ENCODE measurements around the gene NRROS. TPM values are rescaled to one million over a fixed set of nuclear protein-coding genes. Genes with fewer than 3 reads are reported as not detected.
"Not testable (repeated sequence)": the region's sequence is repeated elsewhere in the genome, so short reads cannot be mapped to it uniquely, and the experiment has no call there.

Gene NRROS
- 1.5 and 2.8 TPM in 2 replicates for total RNA-seq (2012; rRNA removed)

GRCh38 chr3:196639483-196640296 is at the start of gene NRROS:
TSS of gene NRROS (plus strand) at chr3:196639694. CDS start at chr3:196654540, 14,846 bp downstream.
- peak within 1 kb of the TSS; percentile 63 for H3K9ac ChIP-seq (ENCODE audit: low read depth, low read length)
- peak within 1 kb of the TSS; percentile 86 for H3K4me2 ChIP-seq (ENCODE audit: low read length)
- H3K4me1 ChIP-seq (ENCODE audit: control insufficient read depth, insufficient read depth, low read length), result no peaks in the 10 kb centered on the region
- no peaks in the 10 kb centered on the region for H3K36me3 ChIP-seq (ENCODE audit: insufficient read depth, low read length)
- no peaks in the 10 kb centered on the region for H3K9me3 ChIP-seq (replicated peaks; ENCODE audit: low read length)
- H3K27me3 ChIP-seq (ENCODE audit: control insufficient read depth, insufficient read depth, low read length), result peaks cover 28% of the 10 kb centered on the region
- H3K4me3 ChIP-seq (ENCODE audit: low read length), result peak within 1 kb of the TSS; percentile 70

- peaks cover 3% of the 10 kb centered on the region for H3K36me3 ChIP-seq (ENCODE audit: insufficient read depth, low read length)
- peaks cover 3% of the 10 kb centered on the region for H3K27me3 ChIP-seq (ENCODE audit: control insufficient read depth, insufficient read depth, low read length)
- no peak overlapping the region for H3K4me3 ChIP-seq (ENCODE audit: low read length)
- no peak overlapping the region for H3K4me2 ChIP-seq (ENCODE audit: low read length)
- no peak overlapping the region for H3K9ac ChIP-seq (ENCODE audit: low read depth, low read length)
- H3K4me1 ChIP-seq (ENCODE audit: control insufficient read depth, insufficient read depth, low read length), result peaks cover 2% of the 10 kb centered on the region
- no peaks in the 10 kb centered on the region for H3K9me3 ChIP-seq (replicated peaks; ENCODE audit: low read length)
These were observed 49.2 kb upstream of the NRROS start for GRCh38 chr3:196590279-196590678.

GRCh38 chr3:196596355-196596754 is 43.1 kb upstream of the NRROS start:
- Histone ChIP-seq H3K4me2 (ENCODE audit: low read length) (no peak overlapping the region), H3K9me3 (replicated peaks; ENCODE audit: low read length) (no peaks in the 10 kb centered on the region), H3K4me3 (ENCODE audit: low read length) (no peak overlapping the region), H3K4me1 (ENCODE audit: control insufficient read depth, insufficient read depth, low read length) (no peaks in the 10 kb centered on the region), H3K36me3 (ENCODE audit: insufficient read depth, low read length) (no peaks in the 10 kb centered on the region), H3K9ac (ENCODE audit: low read depth, low read length) (no peak overlapping the region), H3K27me3 (ENCODE audit: control insufficient read depth, insufficient read depth, low read length) (peaks cover 34% of the 10 kb centered on the region)

GRCh38 chr3:196597971-196598733 is 41.3 kb upstream of the NRROS start:
- not testable (repeated sequence) for H3K4me3 ChIP-seq (ENCODE audit: low read length); H3K4me1 ChIP-seq (ENCODE audit: control insufficient read depth, insufficient read depth, low read length); H3K9ac ChIP-seq (ENCODE audit: low read depth, low read length); H3K9me3 ChIP-seq (replicated peaks; ENCODE audit: low read length); H3K4me2 ChIP-seq (ENCODE audit: low read length); H3K36me3 ChIP-seq (ENCODE audit: insufficient read depth, low read length)
- peaks cover 38% of the 10 kb centered on the region for H3K27me3 ChIP-seq (ENCODE audit: control insufficient read depth, insufficient read depth, low read length)

GRCh38 chr3:196599734-196600128 is 39.8 kb upstream of the NRROS start:
- Histone ChIP-seq H3K9me3 (replicated peaks; ENCODE audit: low read length) (no peaks in the 10 kb centered on the region), H3K4me3 (ENCODE audit: low read length) (no peak overlapping the region), H3K27me3 (ENCODE audit: control insufficient read depth, insufficient read depth, low read length) (peaks cover 44% of the 10 kb centered on the region), H3K36me3 (ENCODE audit: insufficient read depth, low read length) (no peaks in the 10 kb centered on the region), H3K4me1 (ENCODE audit: control insufficient read depth, insufficient read depth, low read length) (no peaks in the 10 kb centered on the region), H3K4me2 (ENCODE audit: low read length) (no peak overlapping the region), H3K9ac (ENCODE audit: low read depth, low read length) (no peak overlapping the region)

- Histone ChIP-seq H3K36me3 (ENCODE audit: insufficient read depth, low read length) (no peaks in the 10 kb centered on the region), H3K9ac (ENCODE audit: low read depth, low read length) (no peak overlapping the region), H3K4me1 (ENCODE audit: control insufficient read depth, insufficient read depth, low read length) (no peaks in the 10 kb centered on the region), H3K4me3 (ENCODE audit: low read length) (no peak overlapping the region), H3K27me3 (ENCODE audit: control insufficient read depth, insufficient read depth, low read length) (peaks cover 44% of the 10 kb centered on the region), H3K4me2 (ENCODE audit: low read length) (no peak overlapping the region), H3K9me3 (replicated peaks; ENCODE audit: low read length) (no peaks in the 10 kb centered on the region)
These were observed 39.1 kb upstream of the NRROS start for GRCh38 chr3:196600359-196600758.

- Histone ChIP-seq H3K9ac (ENCODE audit: low read depth, low read length) (no peak overlapping the region), H3K9me3 (replicated peaks; ENCODE audit: low read length) (no peaks in the 10 kb centered on the region), H3K27me3 (ENCODE audit: control insufficient read depth, insufficient read depth, low read length) (peaks cover 30% of the 10 kb centered on the region), H3K4me2 (ENCODE audit: low read length) (no peak overlapping the region), H3K36me3 (ENCODE audit: insufficient read depth, low read length) (no peaks in the 10 kb centered on the region), H3K4me1 (ENCODE audit: control insufficient read depth, insufficient read depth, low read length) (no peaks in the 10 kb centered on the region), H3K4me3 (ENCODE audit: low read length) (no peak overlapping the region)
These were observed 36.8 kb upstream of the NRROS start for GRCh38 chr3:196602673-196603072.

- Histone ChIP-seq H3K36me3 (ENCODE audit: insufficient read depth, low read length) (no peaks in the 10 kb centered on the region), H3K9ac (ENCODE audit: low read depth, low read length) (no peak overlapping the region), H3K9me3 (replicated peaks; ENCODE audit: low read length) (no peaks in the 10 kb centered on the region), H3K4me1 (ENCODE audit: control insufficient read depth, insufficient read depth, low read length) (no peaks in the 10 kb centered on the region), H3K27me3 (ENCODE audit: control insufficient read depth, insufficient read depth, low read length) (peaks cover 27% of the 10 kb centered on the region), H3K4me3 (ENCODE audit: low read length) (no peak overlapping the region), H3K4me2 (ENCODE audit: low read length) (no peak overlapping the region)
These were observed 35.8 kb upstream of the NRROS start for GRCh38 chr3:196603683-196604082.

- Histone ChIP-seq H3K36me3 (ENCODE audit: insufficient read depth, low read length) (no peaks in the 10 kb centered on the region), H3K27me3 (ENCODE audit: control insufficient read depth, insufficient read depth, low read length) (peaks cover 27% of the 10 kb centered on the region), H3K4me3 (ENCODE audit: low read length) (no peak overlapping the region), H3K4me1 (ENCODE audit: control insufficient read depth, insufficient read depth, low read length) (no peaks in the 10 kb centered on the region), H3K9me3 (replicated peaks; ENCODE audit: low read length) (no peaks in the 10 kb centered on the region), H3K4me2 (ENCODE audit: low read length) (no peak overlapping the region), H3K9ac (ENCODE audit: low read depth, low read length) (no peak overlapping the region)
These were observed 34.9 kb upstream of the NRROS start for GRCh38 chr3:196604548-196604947.

- Histone ChIP-seq H3K9ac (ENCODE audit: low read depth, low read length) (no peak overlapping the region), H3K36me3 (ENCODE audit: insufficient read depth, low read length) (no peaks in the 10 kb centered on the region), H3K9me3 (replicated peaks; ENCODE audit: low read length) (no peaks in the 10 kb centered on the region), H3K4me2 (ENCODE audit: low read length) (no peak overlapping the region), H3K4me1 (ENCODE audit: control insufficient read depth, insufficient read depth, low read length) (no peaks in the 10 kb centered on the region), H3K4me3 (ENCODE audit: low read length) (no peak overlapping the region), H3K27me3 (ENCODE audit: control insufficient read depth, insufficient read depth, low read length) (peaks cover 16% of the 10 kb centered on the region)
These were observed 30.8 kb upstream of the NRROS start for GRCh38 chr3:196608693-196609092.

- Histone ChIP-seq H3K4me2 (ENCODE audit: low read length) (no peak overlapping the region), H3K4me3 (ENCODE audit: low read length) (no peak overlapping the region), H3K36me3 (ENCODE audit: insufficient read depth, low read length) (no peaks in the 10 kb centered on the region), H3K9me3 (replicated peaks; ENCODE audit: low read length) (no peaks in the 10 kb centered on the region), H3K4me1 (ENCODE audit: control insufficient read depth, insufficient read depth, low read length) (no peaks in the 10 kb centered on the region), H3K27me3 (ENCODE audit: control insufficient read depth, insufficient read depth, low read length) (peaks cover 13% of the 10 kb centered on the region), H3K9ac (ENCODE audit: low read depth, low read length) (no peak overlapping the region)
These were observed 30.1 kb upstream of the NRROS start for GRCh38 chr3:196609343-196609775.
